Uterus (tissue), 2 donors: ENCODE data around the gene TARDBP.

ENCODE experiments used
- POLR2A ChIP-seq, 2 donors: fragments of 450-650 bp; IDR thresholded peaks; one replicate each; pipeline ENCODE4 v1.6.1; 2016; ENCODE audit warnings: antibody characterized with exemption in 2 of 2, mild to moderate bottlenecking in 1 of 2, moderate library complexity in 1 of 2
- TF ChIP-seq, protein P1 (sequence below), 4 experiments: fragments of 200-600 bp in 2 of 4; fragments of 450-650 bp in 2 of 4; sonication (generic) in 2 of 4; IDR thresholded peaks; one replicate each; pipeline ENCODE4 v1.5.1; 2016 to 2019; ENCODE audit warnings: antibody characterized with exemption in 4 of 4, mild to moderate bottlenecking in 2 of 4, moderate library complexity in 1 of 4

DNA sequence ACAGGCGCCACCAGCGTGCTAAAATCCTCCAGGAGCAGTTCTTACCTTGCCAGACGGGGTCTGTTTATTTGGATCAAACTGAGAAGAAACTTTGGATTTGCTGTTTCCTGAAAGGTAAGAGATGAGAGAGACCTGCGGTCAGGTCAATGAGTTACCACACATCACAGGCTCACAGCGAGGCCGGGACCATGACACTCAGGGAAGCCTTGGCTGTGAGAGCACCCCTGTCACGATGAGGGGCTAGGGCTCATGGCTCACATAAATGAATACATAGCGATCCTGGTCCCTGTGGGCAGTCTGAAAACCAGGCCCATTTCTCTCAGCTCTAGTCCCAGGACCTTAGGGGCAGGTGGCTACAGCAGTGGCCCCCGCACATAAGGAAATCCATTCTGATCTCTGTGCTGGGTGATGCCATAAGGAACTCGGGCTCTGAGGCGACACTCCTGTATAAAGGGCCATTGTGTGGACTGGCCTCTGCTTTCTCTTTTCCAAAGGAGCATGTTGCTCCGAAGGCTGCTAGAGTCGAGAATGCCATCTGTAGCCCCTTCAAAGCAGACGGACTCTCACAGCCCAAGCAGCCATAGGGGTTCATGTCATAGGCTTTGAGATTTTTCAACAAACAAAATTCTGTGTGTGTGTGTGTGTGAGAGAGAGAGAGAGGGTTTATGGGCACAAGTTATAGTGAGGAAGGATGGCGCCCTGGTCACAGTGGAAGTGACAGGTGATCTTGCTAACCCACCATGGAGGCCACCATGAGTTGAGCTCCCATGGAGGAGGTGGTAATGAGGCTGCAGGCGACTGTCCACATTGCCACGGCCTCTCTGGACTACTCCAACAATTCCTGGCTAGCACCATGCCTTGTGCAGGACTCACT, 56.4 kb downstream of the TARDBP start:
- TF ChIP-seq, protein P1, sequence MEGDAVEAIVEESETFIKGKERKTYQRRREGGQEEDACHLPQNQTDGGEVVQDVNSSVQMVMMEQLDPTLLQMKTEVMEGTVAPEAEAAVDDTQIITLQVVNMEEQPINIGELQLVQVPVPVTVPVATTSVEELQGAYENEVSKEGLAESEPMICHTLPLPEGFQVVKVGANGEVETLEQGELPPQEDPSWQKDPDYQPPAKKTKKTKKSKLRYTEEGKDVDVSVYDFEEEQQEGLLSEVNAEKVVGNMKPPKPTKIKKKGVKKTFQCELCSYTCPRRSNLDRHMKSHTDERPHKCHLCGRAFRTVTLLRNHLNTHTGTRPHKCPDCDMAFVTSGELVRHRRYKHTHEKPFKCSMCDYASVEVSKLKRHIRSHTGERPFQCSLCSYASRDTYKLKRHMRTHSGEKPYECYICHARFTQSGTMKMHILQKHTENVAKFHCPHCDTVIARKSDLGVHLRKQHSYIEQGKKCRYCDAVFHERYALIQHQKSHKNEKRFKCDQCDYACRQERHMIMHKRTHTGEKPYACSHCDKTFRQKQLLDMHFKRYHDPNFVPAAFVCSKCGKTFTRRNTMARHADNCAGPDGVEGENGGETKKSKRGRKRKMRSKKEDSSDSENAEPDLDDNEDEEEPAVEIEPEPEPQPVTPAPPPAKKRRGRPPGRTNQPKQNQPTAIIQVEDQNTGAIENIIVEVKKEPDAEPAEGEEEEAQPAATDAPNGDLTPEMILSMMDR (IDR thresholded peaks at IDR 0.05), result no peak
- no peak for TF ChIP-seq POLR2A (IDR thresholded peaks at IDR 0.05)
